ENCODE data around the gene ACSM5. TPM values are rescaled to one million over a fixed set of nuclear protein-coding genes. Genes with fewer than 3 reads are reported as not detected.

ACSM5 gene
- polyA plus RNA-seq, 6 donors from 2014 or later = not detected

Other genes starting within 250 kb of the ACSM5 start
- not detected for gene GP2, start 82.0 kb upstream of the ACSM5 start, polyA plus RNA-seq (ENCODE audit: low read depth in 6 of 6)
- not detected for gene UMOD, start 56.8 kb upstream of the ACSM5 start, polyA plus RNA-seq (ENCODE audit: low read depth in 6 of 6)
- not detected for gene PDILT, start 4.8 kb upstream of the ACSM5 start, polyA plus RNA-seq (ENCODE audit: low read depth in 6 of 6)
- not detected for gene ACSM2A, start 42.0 kb downstream of the ACSM5 start, polyA plus RNA-seq (ENCODE audit: low read depth in 6 of 6)
- gene ACSM2B, start 166.8 kb downstream of the ACSM5 start, polyA plus RNA-seq (ENCODE audit: low read depth in 6 of 6) = not detected

All from naive B cell (primary cell).